ENCODE measurements around the gene CYP2W1. TPM values are rescaled to one million over a fixed set of nuclear protein-coding genes. Genes with fewer than 3 reads are reported as not detected.

Gene CYP2W1
- total and polyA plus RNA-seq, 10 of the 15 experiments (the other 5 are each of a cell fraction or from before 2014, with no cell fraction given) = not detected

DNA sequence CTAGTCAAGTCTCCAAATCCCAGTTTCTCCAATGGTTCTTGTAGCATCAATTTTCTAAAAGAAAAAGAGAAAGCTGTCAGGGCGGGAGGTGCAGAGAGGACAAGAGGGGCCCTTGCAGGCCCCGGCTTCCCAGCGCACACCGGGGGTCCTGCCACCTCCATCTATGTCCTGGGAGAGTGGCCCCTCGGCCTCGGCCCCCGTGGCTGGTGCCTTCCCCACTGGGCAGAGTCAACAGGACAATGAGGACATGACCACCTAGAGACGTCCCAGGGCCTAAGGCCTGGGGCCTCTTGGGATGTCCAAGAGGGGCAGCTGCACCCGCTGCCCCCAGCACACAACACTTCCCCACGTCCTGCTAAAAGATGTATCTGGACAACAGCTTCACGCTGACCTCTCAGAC is 13.6 kb upstream of the CYP2W1 start (continued):
- TF ChIP-seq, protein P1, sequence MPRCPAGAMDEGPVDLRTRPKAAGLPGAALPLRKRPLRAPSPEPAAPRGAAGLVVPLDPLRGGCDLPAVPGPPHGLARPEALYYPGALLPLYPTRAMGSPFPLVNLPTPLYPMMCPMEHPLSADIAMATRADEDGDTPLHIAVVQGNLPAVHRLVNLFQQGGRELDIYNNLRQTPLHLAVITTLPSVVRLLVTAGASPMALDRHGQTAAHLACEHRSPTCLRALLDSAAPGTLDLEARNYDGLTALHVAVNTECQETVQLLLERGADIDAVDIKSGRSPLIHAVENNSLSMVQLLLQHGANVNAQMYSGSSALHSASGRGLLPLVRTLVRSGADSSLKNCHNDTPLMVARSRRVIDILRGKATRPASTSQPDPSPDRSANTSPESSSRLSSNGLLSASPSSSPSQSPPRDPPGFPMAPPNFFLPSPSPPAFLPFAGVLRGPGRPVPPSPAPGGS (IDR thresholded peaks at IDR 0.05; ENCODE audit: borderline replicate concordance, insufficient read depth, low read depth, low read length, poor library complexity, severe bottlenecking) = no peak

DNA sequence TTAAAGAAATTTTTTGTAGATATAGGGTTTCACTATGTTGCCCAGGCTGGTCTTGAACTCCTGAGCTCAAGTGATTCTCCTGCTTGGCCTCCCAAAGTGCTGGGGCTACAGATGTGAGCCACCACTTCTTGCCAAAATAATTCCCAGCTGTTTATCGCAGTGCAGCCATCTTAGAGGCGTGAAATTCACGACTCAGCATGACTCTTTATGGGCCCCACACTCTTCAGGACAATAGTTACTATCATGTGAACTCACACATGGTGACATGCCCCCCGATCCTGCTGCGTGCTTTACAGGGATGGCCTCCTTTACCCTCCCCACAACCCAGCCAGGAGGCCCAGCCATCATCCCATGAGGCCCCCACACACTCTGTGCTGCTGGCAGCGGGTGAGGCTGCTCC is 12.2 kb upstream of the CYP2W1 start:
- intact Hi-C loops (cut with micrococcal nuclease; ENCODE audit: unreplicated experiment) = no loop called here
- TF ChIP-seq NR2C1 (IDR thresholded peaks at IDR 0.05) (no peak), SIN3A (IDR thresholded peaks at IDR 0.05; ENCODE audit: low read depth, low read length) (no peak), SIX5 (IDR thresholded peaks at IDR 0.05; ENCODE audit: low read depth, low read length, severe bottlenecking) (no peak), MTA2 (IDR thresholded peaks at IDR 0.05; ENCODE audit: low read depth) (no peak), CHD1 (IDR thresholded peaks at IDR 0.05; ENCODE audit: low read depth, low read length) (no peak), NFXL1 (IDR thresholded peaks at IDR 0.05; ENCODE audit: borderline replicate concordance) (no peak), ZNF384 (IDR thresholded peaks at IDR 0.05; ENCODE audit: borderline replicate concordance, low read depth, low read length) (no peak), GABPA (IDR thresholded peaks at IDR 0.05; ENCODE audit: low read depth) (no peak), ZBTB40 (IDR thresholded peaks at IDR 0.05; ENCODE audit: borderline replicate concordance) (no peak), IKZF1 (conservative IDR thresholded peaks at IDR 0.05) (no peak), SREBF1 (IDR thresholded peaks at IDR 0.05; ENCODE audit: low read length) (no peak)
- TF ChIP-seq, protein P2, sequence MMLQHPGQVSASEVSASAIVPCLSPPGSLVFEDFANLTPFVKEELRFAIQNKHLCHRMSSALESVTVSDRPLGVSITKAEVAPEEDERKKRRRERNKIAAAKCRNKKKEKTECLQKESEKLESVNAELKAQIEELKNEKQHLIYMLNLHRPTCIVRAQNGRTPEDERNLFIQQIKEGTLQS (IDR thresholded peaks at IDR 0.05; ENCODE audit: borderline replicate concordance, extremely low read depth, low read depth, low read length) = no peak
- TF ChIP-seq, protein P3, sequence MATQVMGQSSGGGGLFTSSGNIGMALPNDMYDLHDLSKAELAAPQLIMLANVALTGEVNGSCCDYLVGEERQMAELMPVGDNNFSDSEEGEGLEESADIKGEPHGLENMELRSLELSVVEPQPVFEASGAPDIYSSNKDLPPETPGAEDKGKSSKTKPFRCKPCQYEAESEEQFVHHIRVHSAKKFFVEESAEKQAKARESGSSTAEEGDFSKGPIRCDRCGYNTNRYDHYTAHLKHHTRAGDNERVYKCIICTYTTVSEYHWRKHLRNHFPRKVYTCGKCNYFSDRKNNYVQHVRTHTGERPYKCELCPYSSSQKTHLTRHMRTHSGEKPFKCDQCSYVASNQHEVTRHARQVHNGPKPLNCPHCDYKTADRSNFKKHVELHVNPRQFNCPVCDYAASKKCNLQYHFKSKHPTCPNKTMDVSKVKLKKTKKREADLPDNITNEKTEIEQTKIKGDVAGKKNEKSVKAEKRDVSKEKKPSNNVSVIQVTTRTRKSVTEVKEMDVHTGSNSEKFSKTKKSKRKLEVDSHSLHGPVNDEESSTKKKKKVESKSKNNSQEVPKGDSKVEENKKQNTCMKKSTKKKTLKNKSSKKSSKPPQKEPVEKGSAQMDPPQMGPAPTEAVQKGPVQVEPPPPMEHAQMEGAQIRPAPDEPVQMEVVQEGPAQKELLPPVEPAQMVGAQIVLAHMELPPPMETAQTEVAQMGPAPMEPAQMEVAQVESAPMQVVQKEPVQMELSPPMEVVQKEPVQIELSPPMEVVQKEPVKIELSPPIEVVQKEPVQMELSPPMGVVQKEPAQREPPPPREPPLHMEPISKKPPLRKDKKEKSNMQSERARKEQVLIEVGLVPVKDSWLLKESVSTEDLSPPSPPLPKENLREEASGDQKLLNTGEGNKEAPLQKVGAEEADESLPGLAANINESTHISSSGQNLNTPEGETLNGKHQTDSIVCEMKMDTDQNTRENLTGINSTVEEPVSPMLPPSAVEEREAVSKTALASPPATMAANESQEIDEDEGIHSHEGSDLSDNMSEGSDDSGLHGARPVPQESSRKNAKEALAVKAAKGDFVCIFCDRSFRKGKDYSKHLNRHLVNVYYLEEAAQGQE (IDR thresholded peaks at IDR 0.05; ENCODE audit: low read depth, low read length) = no peak

More for the DNA sequence above, 12.2 kb upstream of the CYP2W1 start:
- H4K20me1 ChIP-seq (ENCODE audit: control insufficient read depth, insufficient read depth) = peaks cover 3% of the 10 kb centered on the region; the same call in 1 of the 2 replicates
- no peak overlapping the region for H3K4me2 ChIP-seq (ENCODE audit: control insufficient read depth, insufficient read depth)
- H3K4me3 ChIP-seq = no peak overlapping the region
- 100% methylated on average over 6 of the region's 6 CpGs for WGBS (ENCODE audit: insufficient coverage, insufficient replicate concordance, low lambda C conversion rate, missing lambda C conversion rate)
- no peaks in the 10 kb centered on the region for H3K9me3 ChIP-seq (replicated peaks; ENCODE audit: control insufficient read depth, insufficient read depth, low read length)
- in situ Hi-C loops (cut with MboI) = no loop called here
- ATAC-seq = no peak
- ChIA-PET SMC1A (ENCODE audit: uncharacterized antibody, unreplicated experiment) (no interaction called here), CTCF (no interaction called here), RAD21 (ENCODE audit: unreplicated experiment) (no interaction called here), POLR2A (no interaction called here)
- H3K27ac ChIP-seq (ENCODE audit: control insufficient read depth, insufficient read depth) = no peak overlapping the region
- H2AFZ ChIP-seq (ENCODE audit: control insufficient read depth, low read depth, low read length) = no peak overlapping the region
- H3K9ac ChIP-seq (ENCODE audit: control insufficient read depth, insufficient read depth, low read length) = no peak overlapping the region
- H3K27me3 ChIP-seq (replicated peaks in 1 of 2; ENCODE audit: control insufficient read depth in 2 of 2, insufficient read depth in 2 of 2, low read length in 1 of 2) = no peaks in the 10 kb centered on the region
- H3K79me2 ChIP-seq (ENCODE audit: control insufficient read depth, insufficient read depth, low read length) = peaks cover 42% of the 10 kb centered on the region
- H3K4me1 ChIP-seq (ENCODE audit: control insufficient read depth, insufficient read depth, low read length) = no peaks in the 10 kb centered on the region; the same call in 1 of the 2 replicates
- no TSS peak for BruUV-seq (replicated peaks)
- DNase-seq (ENCODE audit: low read depth, low spot score) = no peak
- no peak for FAIRE-seq
- H3K36me3 ChIP-seq (ENCODE audit: control insufficient read depth in 2 of 2, insufficient read depth in 2 of 2, low read length in 1 of 2) = peaks cover 23 to 40% of the 10 kb centered on the region in 2 experiments
